K562 (cell line): ENCODE data around the gene TNF. TPM values are rescaled to one million over a fixed set of nuclear protein-coding genes. Genes with fewer than 3 reads are reported as not detected.

ENCODE experiments used
- ATAC-seq: fragments of 200-7000 bp; cut with Tn5 transposase; 3 replicates; pipeline ENCODE4 v1.9.1; 2020; ENCODE audit warnings: moderate library complexity
- BruUV-seq: library from RNA; stranded (reverse); fragments of 400-500 nt; replicated peaks from 2 replicates; lab custom pipeline; 2021; lab: Mats Ljungman, UMichigan
- CTCF ChIA-PET: fragments of 300-600 bp; formaldehyde crosslinking; extraction: SDS; loops from one replicate; lab custom pipeline; 2021; ENCODE audit warnings: low intra/inter-chr PET ratio; lab: Yijun Ruan, JAX
- POLR2A ChIA-PET: fragments of 300-600, 350-650 bp; sonication (Branson Sonifier 250); formaldehyde crosslinking; extraction: SDS; loops from one replicate; lab custom pipeline; 2021; ENCODE audit warnings: antibody characterized with exemption, inconsistent platforms; lab: Yijun Ruan, JAX
- DNase-seq, 4 experiments: peaks; one replicate each; pipeline versions ENCODE4 v3.0.0 to v3.0.0-alpha.2; 2011 to 2018; ENCODE audit warnings: low spot score in 3 of 4, mixed read lengths in 3 of 4; ENCODE audit errors: extremely low read depth in 1 of 4
- FAIRE-seq: peaks from 2 replicates; lab custom pipeline; 2011; peaks lifted over from hg19 to GRCh38; lab: Jason Lieb, UNC
- H2AFZ ChIP-seq: 2 replicates; pipeline ENCODE4 v1.6.0; 2011; ENCODE audit warnings: low read depth, low read length, control low read depth, inconsistent platforms
- H3K27ac ChIP-seq: fragments of 200-600 bp; 3 replicates; pipeline ENCODE4 v1.8.0; 2011; ENCODE audit warnings: low read depth, mild to moderate bottlenecking, control low read depth, inconsistent platforms, low read length, moderate library complexity, mixed read lengths; ENCODE audit errors: extremely low read depth
- H3K27me3 ChIP-seq, 2 experiments: fragments of 300-600 bp in 1 of 2; 2 replicates in 1 of 2; 3 replicates in 1 of 2; pipeline versions ENCODE4 v1.6.0 to v1.8.0; 2011; ENCODE audit warnings: inconsistent platforms in 2 of 2, low read length in 2 of 2, mild to moderate bottlenecking in 1 of 2, mixed read lengths in 1 of 2, moderate library complexity in 1 of 2; ENCODE audit not compliant: control insufficient read depth in 2 of 2, insufficient read depth in 2 of 2
- H3K36me3 ChIP-seq: fragments of 300-600 bp; 3 replicates; pipeline ENCODE4 v1.8.0; 2011; ENCODE audit warnings: mild to moderate bottlenecking, low read length, inconsistent platforms; ENCODE audit not compliant: control insufficient read depth, insufficient read depth
- H3K4me1 ChIP-seq, 2 experiments: fragments of 200-600 bp in 1 of 2; replicated peaks in 1 of 2; 2 replicates in 1 of 2; 3 replicates in 1 of 2; pipeline versions ENCODE4 v1.5.1 to v1.8.0; 2011; ENCODE audit warnings: inconsistent platforms in 2 of 2, low read length in 2 of 2, mild to moderate bottlenecking in 1 of 2, mixed read lengths in 1 of 2, moderate library complexity in 1 of 2; ENCODE audit not compliant: control insufficient read depth in 2 of 2, insufficient read depth in 2 of 2
- H3K4me2 ChIP-seq: 2 replicates; pipeline ENCODE4 v1.6.1; 2011; ENCODE audit warnings: low read length, control low read depth, inconsistent platforms, mixed read lengths; ENCODE audit not compliant: insufficient read depth
- H3K4me3 ChIP-seq: fragments of 200-600 bp; sonication (generic), shearing (Covaris generic); 2 replicates; pipeline ENCODE4 v1.5.1; 2016; ENCODE audit warnings: control low read depth, inconsistent platforms
- H3K79me2 ChIP-seq: fragments of 200-600 bp; 3 replicates; pipeline ENCODE4 v1.8.0; 2011; ENCODE audit warnings: low read length, inconsistent platforms; ENCODE audit not compliant: control insufficient read depth, insufficient read depth
- H3K9ac ChIP-seq, 2 experiments: 2 replicates each; pipeline versions ENCODE4 v1.6.0 to v1.6.1; 2011; ENCODE audit warnings: low read depth in 2 of 2, low read length in 2 of 2, control low read depth in 1 of 2, inconsistent platforms in 1 of 2, mild to moderate bottlenecking in 1 of 2, mixed read lengths in 1 of 2; ENCODE audit not compliant: insufficient read depth in 1 of 2
- H3K9me1 ChIP-seq: one replicate; pipeline ENCODE4 v1.6.0; 2011; ENCODE audit warnings: inconsistent platforms, mild to moderate bottlenecking, low read length, moderate library complexity; ENCODE audit not compliant: control insufficient read depth, insufficient read depth
- H3K9me3 ChIP-seq: replicated peaks from 2 replicates; pipeline ENCODE4 v1.5.1; 2011; ENCODE audit warnings: low read depth, low read length, inconsistent platforms; ENCODE audit not compliant: control insufficient read depth, insufficient read depth
- H4K20me1 ChIP-seq: replicated peaks from 2 replicates; pipeline ENCODE4 v1.6.1; 2011; ENCODE audit warnings: low read length, inconsistent platforms, mixed read lengths; ENCODE audit not compliant: control insufficient read depth, insufficient read depth
- CREB5 ChIP-seq: fragments of 250-450 bp; sonication (Bioruptor Pico); IDR thresholded peaks from 2 replicates; pipeline ENCODE4 v1.5.0; 2020; ENCODE audit warnings: mild to moderate bottlenecking
- HDAC1 ChIP-seq, 2 experiments: fragments of 450-650 bp; IDR thresholded peaks; 2 replicates each; pipeline ENCODE4 v1.6.1; 2016 to 2017; ENCODE audit warnings: inconsistent platforms in 1 of 2, mild to moderate bottlenecking in 1 of 2, moderate library complexity in 1 of 2
- HDGF ChIP-seq: fragments of 450-650 bp; IDR thresholded peaks from 2 replicates; pipeline ENCODE4 v1.6.1; 2016
- HLTF ChIP-seq: fragments of 450-650 bp; IDR thresholded peaks from 2 replicates; pipeline ENCODE4 v1.6.1; 2016
- IRF1 ChIP-seq: sonication (generic); formaldehyde crosslinking; IDR thresholded peaks from 2 replicates; pipeline ENCODE4 v1.8.0; 2022; ENCODE audit warnings: missing genetic modification reagents, mild to moderate bottlenecking, borderline replicate concordance
- KDM4B ChIP-seq, 2 experiments: fragments of 450-650 bp in 1 of 2; sonication (generic) in 1 of 2; IDR thresholded peaks; 2 replicates each; pipeline ENCODE4 v1.6.1; 2016 to 2017; ENCODE audit warnings: borderline replicate concordance in 2 of 2, antibody characterized with exemption in 1 of 2, low read depth in 1 of 2, mild to moderate bottlenecking in 1 of 2
- LEF1 ChIP-seq: fragments of 450-650 bp; IDR thresholded peaks from 2 replicates; pipeline ENCODE4 v1.6.1; 2016; ENCODE audit warnings: mild to moderate bottlenecking
- PYGO2 ChIP-seq: fragments of 450-650 bp; IDR thresholded peaks from 2 replicates; pipeline ENCODE4 v1.6.1; 2016; ENCODE audit warnings: mild to moderate bottlenecking, missing genetic modification characterization, moderate library complexity, missing compliant biosample characterization
- SPI1 ChIP-seq: IDR thresholded peaks from 2 replicates; pipeline ENCODE4 v1.6.1; 2011; ENCODE audit warnings: low read depth, low read length, control low read depth, borderline replicate concordance
- ZBTB5 ChIP-seq: fragments of 450-650 bp; IDR thresholded peaks from 2 replicates; pipeline ENCODE4 v1.6.1; 2017; ENCODE audit warnings: antibody characterized with exemption
- ZNF23 ChIP-seq: fragments of 250-450 bp; sonication (Bioruptor Pico); IDR thresholded peaks from 2 replicates; pipeline ENCODE4 v1.4.0; 2020; ENCODE audit warnings: mild to moderate bottlenecking
- ZNF395 ChIP-seq: fragments of 200-800 bp; sonication (Bioruptor generic); IDR thresholded peaks from 2 replicates; pipeline ENCODE4 v1.6.1; 2017; ENCODE audit warnings: missing genetic modification characterization, missing compliant biosample characterization
- WGBS: fragments of 100-300 bp; shearing (Covaris generic); methylation state at CpG from one replicate; pipeline ENCODE4 v1.1.6; 2016; ENCODE audit warnings: low coverage, mixed read lengths; ENCODE audit not compliant: insufficient coverage; ENCODE audit errors: missing lambda C conversion rate; 5-methylcytosine and 5-hydroxymethylcytosine counted together
- in situ Hi-C: fragments of 300-500 bp; cut with MboI; formaldehyde crosslinking; loops from 4 replicates; pipeline ENCODE4 v1.15.0; 2018; ENCODE audit warnings: inconsistent platforms, mixed read lengths
- intact Hi-C: fragments of 100-400 bp; cut with micrococcal nuclease; formaldehyde crosslinking; loops from 2 replicates; pipeline ENCODE4 v1.14.2; 2022
- polyA plus RNA-seq, 8 experiments: library from polyadenylated mRNA; depleted of rRNA in 4 of 8; stranded (reverse) in 5 of 8; unstranded in 3 of 8; fragments of >200 nt; fragmentation: Nextera tagmentation in 2 of 8; fragmentation: Illumina TruSeq in 1 of 8; extraction: Ambion mirVana in 2 of 8; extraction: Trizol in 1 of 8; gene quantifications; 2 replicates each; pipeline versions ENCODE4 v1.2.1 to v1.2.3, GENCODE V29; 2011 to 2014; ENCODE audit warnings: inconsistent platforms in 1 of 8, missing spikeins in 1 of 8
- total RNA-seq, 7 experiments: library from RNA; depleted of rRNA in 6 of 7; stranded (reverse); fragments of >200 nt in 6 of 7; fragmentation: Illumina TruSeq in 2 of 7; extraction: Trizol in 2 of 7; gene quantifications; 2 replicates each; pipeline versions ENCODE4 v1.2.1 to v1.2.3, GENCODE V29; 2011 to 2021; ENCODE audit warnings: low replicate concordance in 1 of 7

TNF gene
- total and polyA plus RNA-seq, 9 of the 15 experiments (the other 6 are each of a cell fraction or from before 2014, with no cell fraction given) = 0.08 to 0.40 TPM; not detected in 7

GRCh38 chr6:31586599-31587281 is 11.4 kb downstream of the TNF start (continued):
- TF ChIP-seq SPI1 = peak; percentile 83
- TF ChIP-seq, all 486 proteins: peak for 10

GRCh38 chr6:31587791-31588777 is 12.7 kb downstream of the TNF start:
- no peak overlapping the region for H3K4me3 ChIP-seq
- H3K9me3 ChIP-seq = no peaks in the 10 kb centered on the region
- ATAC-seq (no peak), FAIRE-seq (no peak), DNase-seq (no peak)
- peak overlapping the region in 1 of 2 experiments; percentile 60; a peak in 2 of 4 replicates for H3K9ac ChIP-seq
- CTCF ChIA-PET = no interaction called here
- peaks cover 3% of the 10 kb centered on the region for H3K9me1 ChIP-seq
- in situ Hi-C loops = no loop called here
- peak overlapping the region; percentile 61 for H2AFZ ChIP-seq
- intact Hi-C loops = loop anchor here (10.0 kb wide), 1 partner anchor 393 kb away; no protein-coding TSS in a partner anchor
- H3K79me2 ChIP-seq = no peaks in the 10 kb centered on the region
- H3K4me2 ChIP-seq = no peak overlapping the region; the same call in 1 of the 2 replicates
- H4K20me1 ChIP-seq = no peaks in the 10 kb centered on the region
- H3K27me3 ChIP-seq = no peaks in the 10 kb centered on the region
- no peak overlapping the region for H3K27ac ChIP-seq
- H3K4me1 ChIP-seq = peaks cover 28 to 38% of the 10 kb centered on the region in 2 experiments
- no TSS peak for BruUV-seq
- POLR2A ChIA-PET = interaction anchor here (0.6 to 2.8 kb wide), 7 partner anchors 8 to 616 kb away, joined by 3 to 10 read pairs (median 3); partner anchors contain the start of genes DDX39B and TNF
- no peaks in the 10 kb centered on the region for H3K36me3 ChIP-seq
- 66% methylated on average over 11 of the region's 12 CpGs for WGBS
- TF ChIP-seq HDGF (no peak), CREB5 (CRISPR knock-in tag) (no peak), LEF1 (no peak), PYGO2 (tag) (no peak), ZNF395 (CRISPR knock-in tag) (no peak), ZBTB5 (no peak), HDAC1 (IDR thresholded peaks at IDR 0.05) (peak in 1 of 2 experiments; percentile 43; a peak in 1 of 4 replicates), KDM4B (IDR thresholded peaks at IDR 0.05; ENCODE audit: borderline replicate concordance in 2 of 2, low read depth in 1 of 2) (no peak), IRF1 (CRISPR knock-in tag) (no peak), HLTF (0 out of 2 replicates have a peak, but pooled peaks have one; percentile 22), ZNF23 (CRISPR knock-in tag) (no peak)
